Left renal pelvis (tissue), 4 donors: ENCODE results near the gene IGF2. TPM values are rescaled to one million over a fixed set of nuclear protein-coding genes. Genes with fewer than 3 reads are reported as not detected.

Source experiments
- DNase-seq, 4 donors: peaks; one replicate each; pipeline ENCODE4 v3.0.0-alpha.2; 2013; ENCODE audit warnings: low read depth in 4 of 4, low spot score in 3 of 4
- polyA plus RNA-seq, 4 donors: library from polyadenylated mRNA; unstranded; fragments of 120-200 nt; gene quantifications; one replicate each; pipeline ENCODE4 v1.2.1, GENCODE V29; 2013; ENCODE audit not compliant: insufficient read length in 4 of 4

Gene IGF2
- polyA plus RNA-seq, 4 donors: 831 to 2,421 (median 992) TPM

DNA sequence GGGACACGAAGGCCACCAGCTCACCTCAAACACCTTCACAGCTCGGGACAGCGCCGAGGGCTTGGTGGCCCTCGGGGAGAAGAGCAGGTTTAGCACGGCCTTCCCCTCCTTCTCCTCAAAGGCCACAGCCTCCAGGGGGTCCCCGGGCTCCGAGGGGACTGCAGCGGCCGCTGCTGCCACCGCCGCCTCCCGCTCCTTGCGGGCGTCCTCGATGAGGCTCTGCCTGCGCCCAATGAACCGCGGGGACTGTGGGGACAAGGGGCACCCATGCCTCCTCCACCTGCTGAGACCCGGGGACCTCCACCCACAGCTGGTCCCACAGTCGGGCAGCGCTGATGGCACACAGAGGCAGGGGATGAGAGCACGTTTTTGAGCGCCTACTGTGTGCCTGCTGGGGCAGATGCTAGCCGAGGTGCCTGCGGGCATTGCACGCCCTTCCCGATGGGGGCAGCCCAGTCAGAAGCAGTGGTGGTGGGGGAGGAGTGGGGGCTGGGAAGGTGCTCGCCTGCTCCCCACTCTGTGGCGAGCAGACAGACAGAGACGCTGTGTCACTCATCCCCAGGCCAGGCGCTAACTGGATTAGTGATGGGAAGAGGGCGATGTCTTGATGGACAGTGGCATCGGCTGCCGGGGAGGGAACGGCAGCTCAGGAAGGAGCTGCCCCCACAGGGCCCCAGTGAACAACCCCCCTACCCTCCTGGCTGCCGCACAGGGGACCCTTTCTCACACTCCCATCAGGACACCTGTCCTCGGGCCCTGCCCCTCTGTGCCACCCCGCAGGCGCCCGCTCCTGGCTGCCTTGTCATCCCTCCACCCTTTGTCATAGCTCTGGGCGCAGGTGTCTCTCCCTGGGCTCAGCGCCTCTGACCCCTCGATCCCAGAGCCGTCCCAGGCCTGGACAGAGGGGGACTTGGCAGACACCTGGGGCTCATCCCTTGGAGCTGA is 30.7 kb upstream of the IGF2 start:
- no peak for DNase-seq

DNA sequence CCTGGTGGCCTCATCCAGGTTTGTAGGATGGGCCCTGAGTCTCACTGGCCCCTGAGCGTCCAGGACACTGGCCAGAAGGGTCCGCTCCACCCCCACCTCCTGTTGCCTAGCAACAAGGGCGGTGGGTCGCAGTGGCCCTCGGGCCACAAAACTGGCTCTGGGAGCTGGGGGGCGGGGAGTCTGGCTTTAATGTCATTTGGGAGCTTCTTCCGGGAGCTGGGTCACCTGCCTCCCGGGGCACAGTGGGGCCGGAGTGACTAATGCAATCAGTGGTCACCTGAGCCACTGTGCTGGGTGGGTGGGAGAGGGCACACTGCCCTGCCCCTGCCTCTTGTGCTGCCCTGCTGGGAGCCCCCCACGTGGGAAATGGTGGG is 29.8 kb upstream of the IGF2 start:
- DNase-seq: no peak

DNA sequence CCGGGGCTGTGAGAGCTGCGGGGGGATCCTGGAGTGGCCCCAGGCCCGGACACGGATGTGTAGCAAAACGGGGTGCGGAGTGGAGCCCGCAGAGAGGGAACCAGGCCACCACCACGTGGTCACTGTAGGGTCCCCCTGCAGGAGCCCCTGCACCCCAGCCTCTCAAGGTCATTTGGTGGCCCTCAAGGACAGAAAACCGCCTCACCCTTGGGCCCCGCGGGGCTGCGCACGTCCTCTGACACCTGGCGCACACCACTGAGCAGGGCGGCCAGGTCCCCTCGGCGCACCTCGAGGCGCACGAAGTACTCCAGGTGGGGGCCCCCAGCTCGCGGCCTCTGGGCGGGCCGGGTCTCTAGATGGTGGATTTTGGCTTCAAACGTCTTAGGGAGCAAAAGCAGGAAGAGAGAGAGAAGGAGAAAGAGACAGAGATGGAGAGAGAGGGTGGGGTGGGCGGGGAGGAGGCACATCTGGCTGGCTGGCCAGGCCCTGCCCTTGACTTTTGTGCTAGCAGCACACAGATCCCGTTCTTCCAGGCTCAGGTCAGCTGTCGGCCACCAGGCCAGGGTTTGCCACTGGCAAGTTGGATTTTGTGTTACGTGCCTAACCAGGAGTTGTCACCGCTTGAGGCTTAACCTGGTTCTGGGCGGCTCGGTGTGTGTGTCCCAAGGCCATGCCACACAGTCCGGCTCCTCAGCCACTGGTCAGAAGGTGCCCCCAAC is 29.3 kb upstream of the IGF2 start:
- DNase-seq: no peak

DNA sequence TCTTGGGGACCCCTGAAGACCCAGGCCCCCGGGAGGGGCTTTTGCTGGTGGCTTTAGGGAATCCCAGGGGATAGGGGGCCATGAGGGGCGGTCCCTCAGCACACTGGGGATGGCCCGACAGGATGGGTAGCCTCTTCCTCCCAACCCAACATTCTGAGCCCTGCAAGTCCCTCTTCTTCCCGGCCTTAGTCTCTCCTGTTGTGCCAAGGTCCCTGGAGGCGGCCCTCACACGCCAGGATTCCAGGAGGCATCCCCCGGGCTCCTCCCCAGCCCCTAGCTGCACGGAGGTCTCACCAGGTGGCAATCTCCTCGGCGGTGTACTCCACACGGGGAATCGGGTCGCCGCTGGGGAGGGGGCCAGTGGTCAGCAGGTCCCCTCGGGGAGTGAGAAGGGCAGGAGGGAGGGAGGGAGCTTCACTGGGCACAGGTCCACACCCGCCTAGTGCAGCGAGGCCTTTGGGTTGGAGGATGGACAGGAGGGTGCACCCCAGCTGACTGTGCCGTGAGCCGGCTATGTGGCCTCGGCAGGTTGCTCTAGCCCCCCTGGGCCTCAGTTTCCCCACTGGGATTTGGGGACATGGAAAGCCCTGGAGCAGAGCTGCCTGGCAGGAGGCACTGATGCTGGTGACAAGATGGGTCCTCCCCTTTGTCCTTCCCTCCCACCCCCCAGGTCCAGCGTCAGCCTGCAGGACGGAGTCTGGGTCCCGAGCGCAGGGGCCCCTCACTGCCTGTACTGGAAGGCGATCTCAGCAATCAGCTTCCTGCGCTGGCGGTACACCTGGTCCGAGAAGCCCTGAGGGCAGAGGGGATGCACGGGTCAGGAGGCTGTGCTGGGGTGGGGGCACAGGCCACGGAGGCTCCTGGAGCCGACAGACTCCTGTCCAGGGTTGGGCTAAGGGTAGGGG is 28.2 kb upstream of the IGF2 start:
- DNase-seq: no peak

DNA sequence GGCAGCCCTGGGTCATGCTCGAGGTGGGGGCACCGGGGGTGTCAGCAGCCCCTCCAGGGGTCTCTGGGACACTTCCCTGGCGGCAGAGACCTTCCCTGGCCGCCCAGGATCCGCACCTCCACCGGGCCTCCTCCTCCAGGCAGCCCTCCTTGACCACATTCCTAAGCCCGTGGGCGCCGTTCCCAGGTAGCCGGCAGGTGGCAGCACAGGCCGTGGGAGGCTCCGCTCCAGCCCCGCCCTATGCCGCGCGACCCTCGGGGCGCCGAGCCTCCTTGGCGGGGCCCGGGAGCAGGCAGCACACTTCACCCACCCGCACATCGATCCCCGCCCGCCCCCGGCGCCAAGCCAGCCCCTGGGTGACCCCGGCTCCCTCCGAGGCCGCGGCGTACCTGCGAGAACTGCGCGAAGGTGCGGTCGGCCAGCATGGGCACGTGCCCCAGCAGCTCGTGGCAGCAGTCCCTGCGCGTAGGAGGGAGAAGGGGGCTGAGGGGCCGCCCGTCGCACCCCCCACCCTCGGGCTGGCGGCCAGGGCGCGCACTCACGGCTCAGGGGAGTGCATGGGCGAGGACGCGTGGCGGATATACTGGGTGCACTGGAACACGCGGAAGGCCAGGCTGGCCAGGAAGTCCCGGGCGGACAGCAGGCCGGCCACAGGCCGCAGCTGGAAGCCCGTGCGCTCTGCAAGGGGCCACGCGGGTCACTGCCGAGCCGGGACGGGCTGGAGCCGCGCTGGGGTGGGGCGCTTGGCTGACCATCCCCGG is 27.1 kb upstream of the IGF2 start:
- DNase-seq: no peak

DNA sequence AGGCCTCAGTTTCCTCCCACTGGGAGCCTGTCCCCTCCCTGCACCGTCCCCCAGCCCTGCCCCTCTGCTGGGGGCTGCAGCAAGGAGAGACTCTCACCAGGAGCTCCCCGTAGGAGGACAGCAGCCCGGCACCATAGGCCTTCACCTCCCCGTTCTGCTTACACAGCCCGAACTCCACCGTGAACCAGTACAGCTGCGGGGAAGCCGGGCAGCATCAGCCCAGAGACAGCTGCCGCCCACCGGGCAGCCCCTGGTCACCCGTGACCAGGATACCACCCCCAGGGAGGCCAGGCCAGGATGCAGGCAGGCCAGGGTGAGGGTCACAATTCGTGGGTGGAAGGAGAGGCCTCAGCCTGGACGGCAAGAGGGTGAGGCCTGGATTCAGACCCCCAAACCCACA is 26.4 kb upstream of the IGF2 start:
- no peak for DNase-seq

DNA sequence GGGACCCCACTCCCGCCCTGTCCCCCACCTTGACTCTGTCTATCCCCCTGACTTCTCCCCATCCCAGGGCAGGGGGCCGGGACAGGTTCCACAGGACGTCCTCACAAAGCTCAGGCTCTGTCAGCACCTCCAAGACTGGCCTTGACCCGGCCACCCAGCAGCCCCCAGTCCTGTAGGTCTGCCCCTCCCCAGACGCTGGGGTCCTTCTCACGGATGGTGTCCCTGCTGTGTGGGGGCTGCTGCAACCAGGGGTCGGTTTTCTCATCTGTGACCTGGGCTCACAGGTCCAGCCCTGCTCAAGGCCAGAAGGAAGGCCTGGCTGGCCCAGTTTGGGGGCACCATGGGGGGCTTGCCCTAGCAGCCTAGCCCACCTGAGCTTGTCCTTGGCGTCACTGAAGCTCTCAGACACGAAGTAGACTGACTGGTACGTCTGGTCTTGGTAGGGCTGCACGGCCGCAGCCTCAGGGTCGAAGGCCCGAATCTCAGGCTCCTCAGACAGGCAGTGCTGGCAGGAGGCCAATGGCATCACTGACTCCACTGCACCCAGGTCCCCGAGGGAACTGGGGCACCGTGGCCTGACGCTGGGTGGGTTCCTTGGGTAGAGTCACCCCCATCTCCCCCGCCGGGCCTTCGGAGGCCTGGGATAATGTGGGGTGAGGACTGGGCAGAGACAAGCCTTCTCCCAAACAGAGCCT is 25.8 kb upstream of the IGF2 start:
- DNase-seq: no peak

DNA sequence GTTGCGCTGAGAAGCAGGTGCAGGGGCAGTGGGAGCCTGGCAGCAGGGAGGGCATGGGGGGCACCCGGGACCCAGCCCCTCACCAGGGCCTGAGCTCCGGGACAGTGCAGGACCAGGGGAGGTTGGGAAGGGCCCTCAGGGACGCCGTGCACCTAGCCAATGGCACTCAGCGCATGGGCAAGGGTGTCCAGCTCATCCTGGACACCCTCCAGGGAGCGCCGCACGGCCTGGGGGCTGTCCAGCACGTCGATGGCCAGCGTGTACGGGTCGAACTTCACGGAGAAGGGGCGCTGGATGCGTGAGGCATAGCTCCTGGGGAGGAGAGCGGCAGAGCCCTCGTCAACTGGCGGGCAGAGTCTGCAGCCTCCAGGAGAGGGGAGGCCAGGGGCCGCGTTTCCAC is 24.9 kb upstream of the IGF2 start:
- DNase-seq: no peak

DNA sequence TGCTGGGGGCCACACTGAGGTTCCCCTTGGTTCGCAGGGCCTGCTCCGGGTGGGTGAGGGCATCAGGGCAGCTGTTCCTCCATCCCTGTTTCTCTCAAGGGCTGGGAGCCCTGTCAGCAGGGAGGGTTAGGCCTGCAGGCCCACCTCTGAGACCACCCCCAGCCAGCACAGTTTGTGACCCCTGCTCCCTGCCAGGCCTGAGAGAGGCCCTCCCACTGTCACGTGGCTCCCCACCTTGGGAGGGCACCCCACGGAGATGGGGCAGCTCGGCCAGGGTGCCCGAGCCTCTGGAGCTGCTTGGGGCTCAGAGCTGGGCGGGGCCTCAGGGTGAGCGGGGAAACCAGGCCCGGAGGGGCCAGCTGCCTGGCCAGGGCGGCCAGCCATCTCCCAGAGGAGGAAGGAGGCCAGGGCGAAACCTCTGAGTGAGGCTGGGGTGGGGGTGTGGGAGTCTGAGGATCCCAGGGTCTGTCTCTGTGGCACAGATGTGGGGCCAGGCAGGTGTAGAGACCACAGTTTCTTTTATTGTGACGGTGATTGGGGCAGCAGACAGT is 24.3 kb upstream of the IGF2 start:
- DNase-seq: no peak

DNA sequence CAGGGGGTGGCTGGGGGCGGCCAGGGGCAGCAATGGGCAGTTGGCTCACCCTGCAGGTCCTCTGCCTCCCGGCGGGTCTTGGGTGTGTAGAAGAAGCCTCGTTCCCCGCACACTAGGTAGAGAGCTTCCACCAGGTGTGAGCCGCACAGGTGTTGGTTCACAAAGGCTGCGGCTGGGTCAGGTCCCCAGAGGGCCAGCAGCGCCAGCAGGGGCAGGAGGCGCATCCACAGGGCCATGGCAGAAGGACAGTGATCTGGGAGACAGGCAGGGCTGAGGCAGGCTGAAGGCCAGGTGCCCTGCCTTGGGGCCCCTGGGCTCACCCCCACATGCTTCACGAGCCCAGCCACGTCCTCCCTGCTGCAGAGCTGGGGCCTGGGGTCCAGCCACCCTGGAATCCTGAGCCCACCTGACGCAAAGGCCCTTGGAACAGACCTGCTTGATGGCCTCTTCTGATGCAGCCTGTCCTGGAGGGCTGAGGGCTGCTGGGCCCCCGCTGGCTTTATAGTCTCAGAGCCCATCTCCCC is 21.6 kb upstream of the IGF2 start, which contains the start of gene INS:
INS (minus strand) TSS at position 474 of the 524 bp plus-strand sequence; CDS start at position 236, 238 bp downstream.
- DNase-seq: no peak

DNA sequence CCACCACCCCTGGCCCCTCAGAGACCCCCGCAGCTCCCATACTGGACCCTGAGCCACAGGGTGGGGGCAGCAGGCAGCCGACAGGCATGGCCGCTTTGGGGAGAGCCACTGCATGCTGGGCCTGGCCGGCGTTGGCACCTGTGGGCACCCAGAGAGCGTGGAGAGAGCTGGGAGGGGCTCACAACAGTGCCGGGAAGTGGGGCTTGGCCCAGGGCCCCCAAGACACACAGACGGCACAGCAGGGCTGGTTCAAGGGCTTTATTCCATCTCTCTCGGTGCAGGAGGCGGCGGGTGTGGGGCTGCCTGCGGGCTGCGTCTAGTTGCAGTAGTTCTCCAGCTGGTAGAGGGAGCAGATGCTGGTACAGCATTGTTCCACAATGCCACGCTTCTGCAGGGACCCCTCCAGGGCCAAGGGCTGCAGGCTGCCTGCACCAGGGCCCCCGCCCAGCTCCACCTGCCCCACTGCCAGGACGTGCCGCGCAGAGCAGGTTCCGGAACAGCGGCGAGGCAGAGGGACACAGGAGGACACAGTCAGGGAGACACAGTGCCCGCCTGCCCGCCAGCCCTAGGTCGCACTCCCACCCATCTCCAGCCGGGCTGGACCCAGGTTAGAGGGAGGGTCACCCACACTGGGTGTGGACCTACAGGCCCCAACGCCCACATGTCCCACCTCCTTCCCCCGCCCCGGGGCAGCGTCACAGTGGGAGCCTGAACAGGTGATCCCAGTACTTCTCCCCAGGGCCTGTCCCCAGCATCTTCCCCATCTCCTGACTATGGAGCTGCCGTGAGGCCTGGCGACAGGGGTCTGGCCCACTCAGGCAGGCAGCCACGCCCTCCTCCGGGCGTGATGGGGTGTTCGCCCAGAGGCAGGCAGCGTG is 20.6 kb upstream of the IGF2 start:
- DNase-seq: no peak

DNA sequence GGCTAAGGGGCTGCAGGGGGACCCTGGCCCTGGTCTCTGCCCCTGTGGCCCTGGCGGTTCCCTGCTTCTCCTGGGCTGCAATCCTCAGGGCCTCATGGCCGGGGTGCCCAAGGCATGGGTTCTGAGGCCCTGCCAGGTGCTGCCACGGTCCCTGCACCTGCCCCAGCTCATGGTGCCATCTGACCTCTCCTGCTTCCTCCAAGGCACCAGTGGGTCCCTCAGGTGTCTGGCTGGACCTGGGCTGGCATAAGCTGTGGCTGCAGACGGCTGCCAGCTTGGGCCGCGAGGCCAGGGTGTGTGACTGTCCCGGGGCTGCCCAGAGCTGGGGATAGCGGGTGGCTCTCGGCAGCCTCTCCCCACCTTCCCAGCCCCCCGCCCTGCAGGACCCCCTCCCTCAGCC is 19.8 kb upstream of the IGF2 start:
- no peak for DNase-seq

DNA sequence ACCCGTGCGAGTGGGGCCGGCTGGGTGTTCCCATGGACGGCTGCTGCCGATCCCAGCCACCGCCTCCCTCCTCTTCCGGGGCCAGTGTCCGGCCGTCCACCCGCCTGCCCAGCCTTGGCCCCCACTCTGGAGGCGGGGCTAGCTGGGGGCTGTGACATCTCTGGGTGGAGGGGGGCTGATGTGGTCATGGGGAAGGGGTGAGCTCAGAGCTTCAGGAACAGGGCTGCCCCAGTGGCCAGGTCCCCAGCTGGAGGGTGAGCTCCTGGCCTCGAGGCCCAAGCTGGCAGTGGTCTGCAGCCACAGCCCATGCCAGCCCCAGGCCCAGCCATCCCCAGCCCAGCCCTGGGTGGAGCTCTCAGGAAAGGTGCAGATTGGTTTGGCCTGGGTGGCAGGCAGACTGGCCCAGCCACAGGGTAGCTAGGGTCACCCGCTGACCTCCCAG is 19.1 kb upstream of the IGF2 start:
- no peak for DNase-seq

DNA sequence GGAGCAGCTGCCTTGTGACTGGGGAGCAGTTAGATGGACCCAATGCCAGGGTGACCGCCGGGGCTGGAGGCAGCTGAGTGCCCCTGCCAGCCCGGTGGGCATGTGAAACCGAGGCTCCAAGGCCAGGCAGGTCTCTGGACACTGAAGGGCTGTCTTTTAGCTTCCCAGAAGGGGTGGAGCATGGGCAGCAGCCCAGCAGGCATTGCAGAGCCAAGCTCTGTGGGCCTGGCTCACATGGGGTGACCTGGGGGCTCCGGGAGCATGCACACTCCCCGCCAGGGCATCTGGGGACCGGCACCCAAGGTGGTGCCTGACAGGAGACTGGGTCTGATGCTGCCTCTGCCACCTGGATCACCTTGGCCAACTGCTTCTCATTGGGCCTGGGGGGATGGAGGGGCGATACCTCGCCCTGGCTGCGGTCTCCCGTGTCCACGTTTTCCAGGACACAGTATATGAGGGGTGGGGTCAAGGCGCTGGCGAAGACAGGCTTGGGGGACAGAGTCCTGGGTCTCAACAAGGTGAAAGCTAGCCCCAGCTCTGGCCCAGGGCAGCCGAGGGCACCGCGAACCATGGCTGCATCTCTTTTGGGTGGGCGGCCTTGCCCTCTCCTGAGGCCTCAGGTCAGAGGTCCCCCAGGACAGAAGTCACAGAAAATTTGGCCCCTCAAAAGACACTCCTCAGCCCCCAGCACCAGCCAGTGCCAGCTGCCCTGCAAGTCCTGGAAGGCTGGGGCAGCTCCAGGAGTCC is 18.3 kb upstream of the IGF2 start:
- DNase-seq: no peak

DNA sequence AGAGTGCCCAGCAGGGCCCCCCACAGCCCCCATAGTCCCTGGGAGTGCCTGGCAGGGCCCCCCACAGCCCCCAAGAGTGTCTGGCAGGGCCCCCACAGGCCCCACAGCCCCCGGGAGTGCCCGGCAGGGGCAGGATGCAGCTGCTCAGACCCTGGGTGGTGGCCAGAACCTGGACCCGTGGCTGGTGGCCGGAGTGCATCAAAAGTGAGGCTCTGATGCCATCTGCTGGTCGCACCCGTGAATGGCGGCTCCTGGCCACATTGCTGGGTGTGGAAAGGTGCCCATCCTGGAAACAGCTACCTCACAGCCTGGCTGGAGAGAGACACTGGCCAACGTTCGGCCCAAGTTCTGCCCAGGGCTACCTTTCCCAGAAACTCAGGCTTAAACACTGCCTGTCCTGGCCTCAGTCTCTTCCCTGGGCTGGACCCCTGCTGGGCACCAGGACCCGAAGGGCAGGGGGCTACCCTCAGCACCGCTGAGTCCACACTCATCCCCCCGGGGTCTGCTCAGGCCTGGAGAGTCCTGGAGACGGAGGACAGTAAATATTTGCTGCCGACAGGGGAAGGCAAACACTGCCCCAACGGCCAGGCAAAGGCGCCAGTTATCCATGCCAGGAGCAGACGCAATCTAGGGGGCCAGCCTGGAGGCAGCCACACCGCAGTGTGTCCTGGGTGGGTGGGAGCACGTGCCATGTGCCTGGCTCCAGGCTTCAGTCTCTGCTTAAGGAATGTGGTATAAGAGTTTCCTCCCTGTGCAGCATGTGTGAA is 17.4 kb upstream of the IGF2 start:
- no peak for DNase-seq

DNA sequence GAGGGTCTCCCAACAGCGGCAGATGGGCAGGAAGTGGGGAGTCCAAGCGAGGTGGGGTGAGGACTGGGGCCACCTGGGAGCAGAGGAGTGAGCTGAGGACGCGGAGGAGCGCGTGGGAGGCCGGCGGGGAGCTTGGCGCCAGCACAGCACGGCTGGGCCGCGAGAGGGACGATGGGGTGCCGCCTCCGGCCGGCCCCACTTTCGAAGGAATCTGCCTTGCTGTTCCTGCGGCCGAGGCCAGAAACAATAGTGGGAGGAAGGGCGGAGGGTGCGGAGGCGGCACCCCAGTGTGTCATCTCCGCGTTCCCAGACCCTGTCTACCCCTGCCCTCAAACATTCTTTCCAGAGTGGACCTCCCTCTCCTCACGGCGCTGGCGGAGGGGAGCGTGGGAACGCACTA is 16.3 kb upstream of the IGF2 start:
- DNase-seq: no peak

DNA sequence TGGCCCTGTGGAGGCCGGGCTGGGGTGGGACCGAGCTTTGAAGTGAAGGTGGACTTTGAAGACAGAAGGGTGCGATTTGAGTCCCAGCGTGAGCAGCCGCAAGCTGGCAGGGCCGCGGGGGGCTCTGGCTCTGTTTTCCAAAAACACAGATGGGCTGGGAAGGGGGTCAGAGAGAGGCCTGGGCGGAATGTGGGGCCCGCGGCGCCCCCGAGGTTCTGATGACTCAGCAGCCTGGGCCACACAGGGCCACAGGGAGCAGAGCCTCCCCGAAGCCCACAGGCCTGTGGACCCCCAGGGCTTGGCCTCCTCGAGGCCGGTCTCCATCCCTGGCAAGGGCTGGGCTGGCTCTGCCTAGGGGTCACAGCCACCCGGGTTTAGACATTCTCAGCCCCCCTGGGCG is 15.7 kb upstream of the IGF2 start:
- no peak for DNase-seq
